ENCODE data around the gene TP53BP2.

Gene TP53BP2

DNA sequence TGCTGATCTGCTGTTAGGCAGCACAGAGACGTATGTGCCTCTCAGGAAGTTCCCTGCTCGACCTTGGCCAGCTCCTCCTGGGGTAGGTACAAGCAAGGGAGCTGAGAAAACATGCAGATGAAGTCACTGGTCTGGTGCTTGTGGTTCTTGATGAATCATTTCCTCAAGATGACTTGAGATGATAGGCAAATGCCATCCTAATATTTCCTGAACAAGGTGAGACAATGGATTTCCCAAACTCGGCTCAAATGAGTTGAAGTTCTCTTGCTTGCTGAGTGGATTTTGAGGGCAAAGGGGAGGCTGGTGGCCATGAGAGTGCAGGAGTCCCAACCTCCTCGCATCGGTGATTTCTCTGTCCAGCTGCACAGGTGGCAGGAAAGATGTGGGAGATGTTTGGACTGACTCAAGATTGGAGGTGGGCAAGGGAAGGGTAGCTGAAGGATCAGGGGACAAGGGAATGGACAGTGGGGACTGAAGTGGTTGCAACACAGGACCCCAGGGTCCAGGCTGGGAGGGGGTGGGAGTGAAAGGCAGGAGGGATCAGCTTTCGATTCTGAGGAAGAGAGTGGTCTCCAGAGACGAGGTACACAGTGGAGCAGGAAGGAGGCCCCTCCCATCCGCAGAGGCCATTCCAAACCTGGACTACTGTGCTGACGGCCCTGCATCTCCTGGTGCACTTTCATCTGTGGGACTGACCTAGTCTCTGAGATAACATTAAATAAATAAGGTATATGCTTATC, 69.5 kb downstream of the TP53BP2 start:
- Histone ChIP-seq H3K9me3 (ENCODE audit: control extremely low read depth in 1 of 5, control insufficient read depth in 4 of 5, insufficient read depth in 2 of 5, low read depth in 1 of 5, low read length in 4 of 5) (no peaks in the 10 kb centered on the region), H3K27me3 (replicated peaks in 2 of 5; ENCODE audit: control insufficient read depth in 4 of 5, insufficient read depth in 5 of 5, low read length in 4 of 5) (no peaks in the 10 kb centered on the region), H3K27ac (ENCODE audit: insufficient read depth in 1 of 2, low read depth in 1 of 2, low read length in 2 of 2, poor library complexity in 1 of 2, severe bottlenecking in 2 of 2) (peak overlapping the region in 1 of 2 experiments; percentile 54), H3K4me1 (ENCODE audit: control extremely low read depth in 1 of 4, control insufficient read depth in 4 of 4, insufficient read depth in 4 of 4, low read length in 3 of 4) (peaks cover 0 to 29% (median 9%) of the 10 kb centered on the region in 4 experiments), H3K36me3 (ENCODE audit: control insufficient read depth in 4 of 4, insufficient read depth in 4 of 4, low read length in 3 of 4) (peaks cover 9 to 62% (median 47%) of the 10 kb centered on the region in 4 experiments), H3K4me3 (ENCODE audit: control insufficient read depth in 1 of 7, extremely low read depth in 1 of 7, insufficient read depth in 4 of 7, low read depth in 2 of 7, low read length in 6 of 7) (peak overlapping the region in 1 of 7 experiments; percentile 18)
- WGBS (ENCODE audit: insufficient coverage), result 54% methylated on average over 7 of the region's 9 CpGs
- POLR2A ChIA-PET, result interaction anchor here (1.5 kb wide), 1 partner anchor 13 kb away, joined by 3 read pairs; no protein-coding TSS in a partner anchor
- peak; percentile 51 to 75 (median 69) for DNase-seq
- CTCF ChIA-PET, result interaction anchor here (1.1 to 1.4 kb wide), 4 partner anchors 8 to 377 kb away, joined by 3 to 4 read pairs (median 3); no protein-coding TSS in a partner anchor

DNA sequence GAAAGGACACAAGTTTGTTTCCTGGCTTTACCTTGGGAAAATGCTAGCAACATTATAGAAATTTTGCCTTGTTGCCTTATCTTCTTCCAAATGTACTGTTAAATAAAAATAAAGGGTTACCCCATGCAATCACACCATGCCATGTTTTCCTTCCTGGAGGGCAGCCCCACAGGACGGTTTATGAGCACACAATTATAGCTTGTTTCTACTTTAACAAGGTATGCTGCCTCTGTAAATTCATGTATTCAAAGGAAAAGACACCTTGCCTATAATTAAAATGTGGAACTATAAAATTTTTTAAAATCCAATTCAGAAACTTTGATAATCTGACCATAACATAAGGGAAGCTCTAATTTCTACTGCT, 70.1 kb downstream of the TP53BP2 start:
- Histone ChIP-seq H3K9me3 (ENCODE audit: control extremely low read depth in 1 of 5, control insufficient read depth in 4 of 5, insufficient read depth in 2 of 5, low read depth in 1 of 5, low read length in 4 of 5) (no peaks in the 10 kb centered on the region), H3K27ac (ENCODE audit: insufficient read depth in 1 of 2, low read depth in 1 of 2, low read length in 2 of 2, poor library complexity in 1 of 2, severe bottlenecking in 2 of 2) (peak overlapping the region in 1 of 2 experiments; percentile 54), H3K4me1 (ENCODE audit: control extremely low read depth in 1 of 4, control insufficient read depth in 4 of 4, insufficient read depth in 4 of 4, low read length in 3 of 4) (peaks cover 0 to 35% (median 10%) of the 10 kb centered on the region in 4 experiments), H3K27me3 (replicated peaks in 2 of 5; ENCODE audit: control insufficient read depth in 4 of 5, insufficient read depth in 5 of 5, low read length in 4 of 5) (no peaks in the 10 kb centered on the region), H3K4me3 (ENCODE audit: control insufficient read depth in 1 of 7, extremely low read depth in 1 of 7, insufficient read depth in 4 of 7, low read depth in 2 of 7, low read length in 6 of 7) (peak overlapping the region in 1 of 7 experiments; percentile 18), H3K36me3 (ENCODE audit: control insufficient read depth in 4 of 4, insufficient read depth in 4 of 4, low read length in 3 of 4) (peaks cover 7 to 66% (median 47%) of the 10 kb centered on the region in 4 experiments)
- ChIA-PET POLR2A (interaction anchor here (1.5 kb wide), 1 partner anchor 13 kb away, joined by 3 read pairs; no protein-coding TSS in a partner anchor), CTCF (interaction anchor here (1.1 to 1.8 kb wide), 5 partner anchors 9 to 377 kb away, joined by 3 to 7 read pairs (median 4); no protein-coding TSS in a partner anchor)
- WGBS (ENCODE audit: insufficient coverage), result no CpG with 5 or more reads among the region's 1 CpG
- DNase-seq, result no peak

DNA sequence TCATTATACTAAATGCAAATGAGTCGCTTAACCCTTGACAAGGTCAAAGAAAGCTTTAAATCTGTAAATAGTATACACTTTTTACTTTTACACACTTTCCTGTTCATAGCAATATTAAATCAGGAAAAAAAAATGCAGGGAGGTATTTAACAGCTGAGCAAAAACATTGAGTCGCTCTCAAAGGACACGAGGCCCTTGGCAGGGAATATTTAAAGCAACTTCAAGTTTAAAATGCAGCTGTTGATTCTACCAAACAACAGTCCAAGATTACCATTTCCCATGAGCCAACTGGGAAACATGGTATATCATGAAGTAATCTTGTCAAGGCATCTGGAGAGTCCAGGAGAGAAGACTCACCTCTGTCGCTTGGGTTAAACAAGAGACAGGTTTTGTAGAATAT, 70.7 kb downstream of the TP53BP2 start:
- ChIA-PET POLR2A (no interaction called here), CTCF (interaction anchor here (1.0 to 1.8 kb wide), 5 partner anchors 9 to 378 kb away, joined by 3 to 7 read pairs (median 5); no protein-coding TSS in a partner anchor)
- Histone ChIP-seq H3K9me3 (ENCODE audit: control extremely low read depth in 1 of 5, control insufficient read depth in 4 of 5, insufficient read depth in 2 of 5, low read depth in 1 of 5, low read length in 4 of 5) (no peaks in the 10 kb centered on the region), H3K4me1 (ENCODE audit: control extremely low read depth in 1 of 4, control insufficient read depth in 4 of 4, insufficient read depth in 4 of 4, low read length in 3 of 4) (peaks cover 0 to 35% (median 11%) of the 10 kb centered on the region in 4 experiments), H3K36me3 (ENCODE audit: control insufficient read depth in 4 of 4, insufficient read depth in 4 of 4, low read length in 3 of 4) (peaks cover 10 to 66% (median 44%) of the 10 kb centered on the region in 4 experiments), H3K4me3 (ENCODE audit: control insufficient read depth in 1 of 7, extremely low read depth in 1 of 7, insufficient read depth in 4 of 7, low read depth in 2 of 7, low read length in 6 of 7) (no peak overlapping the region), H3K27ac (ENCODE audit: insufficient read depth in 1 of 2, low read depth in 1 of 2, low read length in 2 of 2, poor library complexity in 1 of 2, severe bottlenecking in 2 of 2) (no peak overlapping the region), H3K27me3 (replicated peaks in 2 of 5; ENCODE audit: control insufficient read depth in 4 of 5, insufficient read depth in 5 of 5, low read length in 4 of 5) (no peaks in the 10 kb centered on the region)
- no peak for DNase-seq
- WGBS (ENCODE audit: insufficient coverage), result 80% methylated on average over 1 of the region's 4 CpGs

DNA sequence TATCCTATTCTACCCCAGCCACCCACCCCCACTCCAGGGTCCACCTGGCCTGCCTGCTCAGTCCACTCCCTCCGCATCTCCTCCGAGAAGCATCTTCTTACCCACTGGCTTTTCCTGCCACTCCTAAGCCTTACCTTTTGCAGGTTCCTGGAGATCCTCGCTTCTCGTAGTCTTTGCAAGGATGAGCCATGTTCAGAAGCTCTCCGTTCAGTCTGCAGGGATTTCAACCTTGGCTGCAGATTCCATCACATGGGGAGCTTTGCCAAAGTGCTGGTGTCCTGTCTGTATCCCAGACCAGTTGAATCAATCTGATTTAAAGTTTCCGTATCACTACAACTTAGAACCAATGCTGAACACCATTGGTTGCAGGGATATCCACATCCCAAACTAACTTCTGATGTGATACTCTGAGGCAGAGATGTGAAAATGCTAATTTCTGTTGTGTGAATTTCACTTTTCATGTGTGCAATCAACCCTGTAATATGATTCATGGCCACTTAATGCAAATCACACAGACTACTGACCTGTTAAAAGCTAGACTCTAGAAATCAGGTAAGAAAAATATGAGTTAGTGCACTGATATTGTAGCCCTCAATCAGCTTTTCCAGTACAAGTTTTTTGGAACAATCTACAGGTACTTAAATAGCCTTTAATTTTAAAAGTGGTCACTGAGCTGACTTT, 71.5 kb downstream of the TP53BP2 start:
- 98% methylated on average over 5 of the region's 6 CpGs for WGBS (ENCODE audit: insufficient coverage)

DNA sequence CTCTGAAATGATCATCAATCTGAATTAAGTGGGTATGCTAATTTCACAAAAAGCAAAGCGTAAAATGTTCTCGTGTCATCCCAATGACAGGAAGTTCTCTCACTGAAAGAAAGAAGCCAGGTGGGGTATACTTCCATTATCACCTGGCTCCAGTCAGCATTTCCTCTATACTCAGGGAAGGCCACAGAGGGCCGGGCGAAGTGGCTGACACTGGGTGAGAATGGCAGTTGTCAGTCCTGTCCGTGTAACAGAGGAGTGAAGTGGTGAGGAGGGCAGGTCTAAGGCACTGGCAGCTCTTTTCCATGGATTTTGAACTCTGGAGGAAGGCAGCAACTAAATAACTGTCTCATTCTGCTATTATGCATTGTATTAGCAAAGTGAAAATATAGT, 73.0 kb downstream of the TP53BP2 start:
- H3K36me3 ChIP-seq (ENCODE audit: control insufficient read depth in 4 of 4, insufficient read depth in 4 of 4, low read length in 3 of 4), result peaks cover 9 to 56% (median 30%) of the 10 kb centered on the region in 4 experiments
- H3K27me3 ChIP-seq (replicated peaks in 2 of 5; ENCODE audit: control insufficient read depth in 4 of 5, insufficient read depth in 5 of 5, low read length in 4 of 5), result no peaks in the 10 kb centered on the region
- H3K4me1 ChIP-seq (ENCODE audit: control extremely low read depth in 1 of 4, control insufficient read depth in 4 of 4, insufficient read depth in 4 of 4, low read length in 3 of 4), result peaks cover 0 to 35% (median 11%) of the 10 kb centered on the region in 4 experiments
- CTCF ChIA-PET, result interaction anchor here (1.2 kb wide), 1 partner anchor 22 kb away, joined by 3 read pairs; no protein-coding TSS in a partner anchor
- no peak overlapping the region for H3K4me3 ChIP-seq (ENCODE audit: control insufficient read depth in 1 of 7, extremely low read depth in 1 of 7, insufficient read depth in 4 of 7, low read depth in 2 of 7, low read length in 6 of 7)
- no peak for DNase-seq
- WGBS (ENCODE audit: insufficient coverage), result 82% methylated on average over 3 of the region's 5 CpGs
- POLR2A ChIA-PET, result no interaction called here
- H3K9me3 ChIP-seq (ENCODE audit: control extremely low read depth in 1 of 5, control insufficient read depth in 4 of 5, insufficient read depth in 2 of 5, low read depth in 1 of 5, low read length in 4 of 5), result no peaks in the 10 kb centered on the region
- peak overlapping the region in 1 of 2 experiments; percentile 78 for H3K27ac ChIP-seq (ENCODE audit: insufficient read depth in 1 of 2, low read depth in 1 of 2, low read length in 2 of 2, poor library complexity in 1 of 2, severe bottlenecking in 2 of 2)

More for the DNA sequence above, 71.5 kb downstream of the TP53BP2 start:
- CTCF ChIA-PET, result interaction anchor here (1.0 to 1.8 kb wide), 4 partner anchors 9 to 37 kb away, joined by 3 to 7 read pairs (median 6); no protein-coding TSS in a partner anchor
- H3K9me3 ChIP-seq (ENCODE audit: control extremely low read depth in 1 of 5, control insufficient read depth in 4 of 5, insufficient read depth in 2 of 5, low read depth in 1 of 5, low read length in 4 of 5), result no peaks in the 10 kb centered on the region
- POLR2A ChIA-PET, result interaction anchor here (1.0 kb wide), 1 partner anchor 12 kb away, joined by 3 read pairs; no protein-coding TSS in a partner anchor
- H3K4me1 ChIP-seq (ENCODE audit: control extremely low read depth in 1 of 4, control insufficient read depth in 4 of 4, insufficient read depth in 4 of 4, low read length in 3 of 4), result peaks cover 0 to 35% (median 11%) of the 10 kb centered on the region in 4 experiments
- H3K27me3 ChIP-seq (replicated peaks in 2 of 5; ENCODE audit: control insufficient read depth in 4 of 5, insufficient read depth in 5 of 5, low read length in 4 of 5), result no peaks in the 10 kb centered on the region
- peaks cover 11 to 67% (median 42%) of the 10 kb centered on the region in 4 experiments for H3K36me3 ChIP-seq (ENCODE audit: control insufficient read depth in 4 of 4, insufficient read depth in 4 of 4, low read length in 3 of 4)
- H3K27ac ChIP-seq (ENCODE audit: insufficient read depth in 1 of 2, low read depth in 1 of 2, low read length in 2 of 2, poor library complexity in 1 of 2, severe bottlenecking in 2 of 2), result no peak overlapping the region
- DNase-seq, result no peak
- no peak overlapping the region for H3K4me3 ChIP-seq (ENCODE audit: control insufficient read depth in 1 of 7, extremely low read depth in 1 of 7, insufficient read depth in 4 of 7, low read depth in 2 of 7, low read length in 6 of 7)

DNA sequence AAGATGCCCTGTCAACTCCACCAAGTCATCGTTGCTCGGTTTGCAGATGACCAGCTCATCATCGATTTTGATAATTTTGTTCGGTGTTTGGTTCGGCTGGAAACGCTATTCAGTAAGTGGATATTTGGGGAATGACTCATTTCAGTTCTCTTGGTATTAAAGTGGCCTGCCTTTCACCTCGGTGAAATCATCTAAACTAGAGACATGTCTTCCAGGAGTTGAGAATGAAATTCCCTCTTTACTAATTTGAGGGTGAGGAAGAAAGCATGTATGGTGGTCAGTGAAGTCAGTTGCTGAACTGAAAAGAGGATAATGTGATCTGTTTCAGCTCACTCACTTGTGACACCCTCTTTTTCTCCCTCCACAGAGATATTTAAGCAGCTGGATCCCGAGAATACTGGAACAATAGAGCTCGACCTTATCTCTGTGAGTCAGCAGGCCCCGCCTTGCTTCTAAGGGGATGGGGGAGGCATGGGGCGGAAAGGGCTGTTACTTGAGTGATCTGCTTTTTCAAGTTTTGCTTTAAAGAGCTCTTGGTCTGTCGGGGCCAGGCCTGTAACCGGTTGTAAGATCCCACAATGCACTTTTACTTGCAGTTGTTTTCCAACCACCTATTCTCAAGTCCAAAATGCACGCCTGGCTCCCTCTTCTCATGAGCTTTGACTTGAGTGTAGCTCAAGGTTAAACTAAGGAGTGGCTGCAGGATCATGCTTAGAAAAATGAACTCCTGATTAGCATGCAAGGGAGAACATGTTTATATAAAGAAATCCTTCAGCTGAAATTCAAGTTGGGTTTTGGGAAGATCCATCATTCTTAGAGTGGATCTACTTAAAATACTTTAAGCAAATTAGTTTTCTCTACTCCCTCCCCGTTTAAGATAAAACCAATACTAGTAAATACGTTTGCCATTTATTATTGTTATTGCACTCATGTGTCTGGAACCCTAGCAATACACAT, 73.7 kb downstream of the TP53BP2 start:
- Histone ChIP-seq H3K27me3 (replicated peaks in 2 of 5; ENCODE audit: control insufficient read depth in 4 of 5, insufficient read depth in 5 of 5, low read length in 4 of 5) (no peaks in the 10 kb centered on the region), H3K4me3 (ENCODE audit: control insufficient read depth in 1 of 7, extremely low read depth in 1 of 7, insufficient read depth in 4 of 7, low read depth in 2 of 7, low read length in 6 of 7) (no peak overlapping the region), H3K27ac (ENCODE audit: insufficient read depth in 1 of 2, low read depth in 1 of 2, low read length in 2 of 2, poor library complexity in 1 of 2, severe bottlenecking in 2 of 2) (peak overlapping the region; percentile 6 to 78), H3K9me3 (ENCODE audit: control extremely low read depth in 1 of 5, control insufficient read depth in 4 of 5, insufficient read depth in 2 of 5, low read depth in 1 of 5, low read length in 4 of 5) (no peaks in the 10 kb centered on the region), H3K4me1 (ENCODE audit: control extremely low read depth in 1 of 4, control insufficient read depth in 4 of 4, insufficient read depth in 4 of 4, low read length in 3 of 4) (peaks cover 0 to 35% (median 11%) of the 10 kb centered on the region in 4 experiments), H3K36me3 (ENCODE audit: control insufficient read depth in 4 of 4, insufficient read depth in 4 of 4, low read length in 3 of 4) (peaks cover 9 to 51% (median 25%) of the 10 kb centered on the region in 4 experiments)
- ChIA-PET CTCF (interaction anchor here (0.9 to 4.1 kb wide), 5 partner anchors 9 to 644 kb away, joined by 3 to 16 read pairs (median 3); no protein-coding TSS in a partner anchor), POLR2A (no interaction called here)
- peak; percentile 23 to 76 (median 52) for DNase-seq
- 55% methylated on average over 10 of the region's 16 CpGs for WGBS (ENCODE audit: insufficient coverage)
